ENCODE results near the gene GPATCH2.
"Not testable (repeated sequence)": the region's sequence is repeated elsewhere in the genome, so short reads cannot be mapped to it uniquely, and the experiment has no call there.

The GPATCH2 gene
- total RNA-seq, result 23.7 to 23.9 reads per million in 2 donors

DNA sequence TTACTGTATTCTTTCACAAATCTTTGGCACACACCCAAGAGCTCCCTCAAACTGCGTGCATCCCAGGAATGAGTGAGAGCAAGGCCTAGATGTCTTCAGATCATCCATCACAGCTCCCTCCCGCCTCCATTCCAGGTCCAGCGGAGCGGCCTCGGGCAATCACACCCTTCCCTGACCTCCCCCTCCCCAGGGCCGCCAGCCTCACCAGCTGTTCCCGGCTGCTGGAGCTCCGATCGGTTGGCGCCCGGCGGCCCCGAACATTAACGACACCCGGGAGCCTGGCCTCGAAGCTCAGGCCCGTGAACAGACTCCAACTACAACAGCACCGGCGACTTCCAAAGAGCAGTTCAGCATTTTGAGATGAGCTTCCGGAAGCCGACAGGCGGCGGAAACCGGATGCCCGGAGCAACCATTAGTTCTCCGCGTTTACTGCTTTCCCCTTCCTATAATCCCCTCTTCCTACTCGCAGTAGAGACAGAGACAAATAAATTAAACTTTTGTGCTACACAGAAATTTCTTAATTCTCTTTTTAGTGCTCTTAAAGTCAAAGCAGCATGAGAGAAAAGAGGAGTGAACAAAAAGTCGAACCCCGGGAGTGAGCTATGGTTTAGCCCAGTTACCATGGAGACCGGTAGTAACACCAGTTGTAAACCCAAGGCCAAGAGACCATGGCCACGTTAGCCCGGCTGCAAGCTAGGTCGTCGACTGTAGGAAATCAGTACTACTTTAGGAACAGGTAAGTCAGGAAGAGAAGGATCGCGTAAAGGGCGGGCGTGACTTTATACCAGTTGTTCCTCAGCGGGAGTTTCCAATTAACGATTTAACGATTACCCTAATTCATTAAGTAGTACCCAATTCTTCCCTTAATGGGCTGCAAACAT lies at the start of gene GPATCH2, which contains the start of gene SPATA17:
Gene GPATCH2, minus strand, starts transcription at position 380 of the 881 bp plus-strand sequence. Its CDS starts 119 bp downstream, at position 261.
Gene SPATA17, plus strand, starts transcription at position 634 of the 881 bp plus-strand sequence. Its CDS starts 35 bp downstream, at position 669.
- DNase-seq, result peak; percentile 61

DNA sequence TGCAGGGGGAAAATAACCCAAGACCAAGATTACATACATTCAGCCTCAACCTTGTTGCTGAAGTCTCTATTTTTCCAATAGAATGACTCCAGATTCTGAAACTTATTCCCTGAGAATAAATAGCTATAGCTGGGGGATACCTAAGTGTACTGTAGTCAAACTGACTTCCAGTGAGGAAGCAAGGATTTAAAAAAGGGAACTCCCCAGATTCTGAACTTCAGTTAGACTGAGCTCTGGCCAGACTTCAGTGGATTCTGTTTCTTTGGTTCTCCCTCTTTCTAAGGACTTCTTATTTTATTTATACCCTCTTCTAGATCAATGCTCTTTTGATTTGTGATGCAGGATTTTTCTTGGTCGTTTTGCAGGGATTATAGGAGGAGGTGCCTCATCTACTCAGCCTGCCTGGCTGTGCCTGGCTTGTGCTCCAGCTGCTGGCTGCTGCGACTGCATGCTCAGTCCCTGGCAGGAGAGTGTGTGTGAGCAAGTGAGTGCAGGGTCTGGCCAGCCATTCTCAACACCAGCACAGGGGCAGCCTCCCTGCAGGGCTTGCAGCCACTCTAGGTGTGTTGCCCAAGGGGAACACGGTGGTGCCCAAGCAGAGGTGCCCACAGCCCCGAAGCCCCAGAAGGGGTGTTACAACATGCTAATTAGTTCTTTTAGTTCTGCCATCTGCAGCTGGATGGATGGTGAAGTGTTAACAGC lies 43.3 kb upstream of the GPATCH2 start:
- no peak for DNase-seq

DNA sequence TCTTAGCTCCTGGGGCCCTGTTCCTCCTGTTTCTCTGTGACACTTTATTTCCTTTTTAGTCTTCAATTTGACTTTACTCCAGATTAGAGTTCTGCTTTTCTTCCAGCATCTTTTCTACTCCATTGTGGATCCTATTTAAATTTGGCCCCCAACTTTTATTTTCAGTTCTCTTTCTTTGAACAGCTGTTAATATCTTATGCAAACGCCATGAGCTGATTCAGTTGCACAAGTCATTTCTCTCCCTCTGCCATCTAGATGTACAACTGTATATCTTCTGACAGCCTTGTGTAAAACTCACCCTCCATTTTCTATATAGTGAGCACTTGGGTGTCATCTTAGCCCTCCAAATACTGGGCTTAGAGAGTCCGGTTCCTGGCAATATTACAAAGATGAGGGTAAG lies 42.5 kb upstream of the GPATCH2 start:
- DNase-seq, result no peak

GRCh38 chr1:217668351-217668940 lies 37.6 kb upstream of the GPATCH2 start:
- no peak for DNase-seq

DNA sequence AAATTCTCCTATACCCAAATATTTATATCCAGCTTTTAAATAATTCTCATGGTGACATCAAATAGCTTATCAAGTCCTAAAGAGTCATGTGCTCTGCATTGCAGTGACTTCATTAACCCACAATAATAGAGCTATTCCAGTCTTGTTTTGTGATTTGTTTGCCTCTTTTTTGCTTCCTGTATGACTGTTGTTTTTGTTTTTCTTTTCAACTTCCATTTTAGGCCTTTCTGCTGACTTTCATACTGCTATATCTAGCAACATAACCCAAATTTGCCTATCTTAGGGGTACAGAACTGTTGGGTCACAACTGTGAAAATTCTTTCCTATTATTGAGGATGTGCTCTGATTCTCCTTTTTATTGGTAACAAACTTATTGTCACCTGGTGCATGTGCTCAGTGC lies 30.5 kb upstream of the GPATCH2 start:
- DNase-seq, result no peak

DNA sequence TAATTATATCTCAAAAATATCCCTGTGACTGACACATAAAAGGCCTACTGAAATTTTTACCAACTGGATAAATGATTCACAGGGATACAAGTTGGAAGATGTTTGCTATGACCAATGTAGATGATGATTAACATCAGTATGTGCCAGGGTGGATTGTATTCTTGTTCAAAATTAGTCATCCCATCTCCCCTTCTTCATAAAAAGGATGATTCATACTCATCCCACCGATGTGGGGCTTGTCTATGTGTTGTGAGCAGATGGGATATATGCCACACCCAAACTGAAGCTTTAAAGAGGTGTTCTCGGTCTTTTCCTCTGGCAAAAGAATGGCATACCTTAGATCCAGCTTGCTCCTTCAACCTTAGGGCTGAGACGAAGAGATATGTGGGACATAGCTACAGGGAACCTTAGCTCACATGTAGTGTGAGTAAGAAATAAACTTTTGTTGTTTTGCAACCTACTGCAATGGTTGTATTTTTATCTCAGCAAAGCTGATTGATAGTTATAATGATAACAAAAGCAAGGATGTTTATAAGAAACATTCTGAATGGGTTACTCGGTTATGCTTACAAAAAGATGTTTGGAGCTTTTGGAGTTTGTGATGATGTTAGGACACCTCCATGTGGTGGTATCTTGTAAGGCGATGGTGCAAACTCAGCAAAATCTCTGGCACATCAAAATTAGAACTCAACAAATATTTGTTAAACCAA lies 29.6 kb upstream of the GPATCH2 start:
- no peak for DNase-seq

DNA sequence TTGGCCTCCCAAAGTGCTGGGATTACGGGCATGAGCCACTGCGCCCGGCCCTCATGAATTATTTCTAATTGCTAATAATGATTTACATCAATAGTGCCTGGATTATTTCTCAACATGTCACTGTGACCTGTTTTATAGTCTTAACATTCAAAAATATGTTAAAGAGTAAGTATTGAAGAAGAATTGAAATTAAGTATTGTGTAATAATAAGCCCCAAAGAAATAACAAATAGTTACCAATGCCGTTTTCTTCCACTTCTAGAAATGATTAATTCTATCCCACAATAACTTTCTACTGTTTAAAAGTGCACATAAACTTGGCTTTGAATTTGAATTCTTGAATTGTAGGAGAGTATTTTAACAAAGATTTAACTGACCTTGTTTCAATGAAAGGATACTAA lies 19.8 kb upstream of the GPATCH2 start:
- DNase-seq, result no peak

- DNase-seq, result no peak
Measured at GRCh38 chr1:217647791-217648190, 16.9 kb upstream of the GPATCH2 start.

- DNase-seq, result no peak
Measured at GRCh38 chr1:217642455-217642854, 11.6 kb upstream of the GPATCH2 start.

GRCh38 chr1:217627431-217627830 lies 3.5 kb downstream of the GPATCH2 start:
- no peak for DNase-seq

- DNase-seq, result no peak
Measured at GRCh38 chr1:217626321-217626720, 4.6 kb downstream of the GPATCH2 start.

- DNase-seq, result no peak
Measured at GRCh38 chr1:217622042-217622441, 8.8 kb downstream of the GPATCH2 start.

DNA sequence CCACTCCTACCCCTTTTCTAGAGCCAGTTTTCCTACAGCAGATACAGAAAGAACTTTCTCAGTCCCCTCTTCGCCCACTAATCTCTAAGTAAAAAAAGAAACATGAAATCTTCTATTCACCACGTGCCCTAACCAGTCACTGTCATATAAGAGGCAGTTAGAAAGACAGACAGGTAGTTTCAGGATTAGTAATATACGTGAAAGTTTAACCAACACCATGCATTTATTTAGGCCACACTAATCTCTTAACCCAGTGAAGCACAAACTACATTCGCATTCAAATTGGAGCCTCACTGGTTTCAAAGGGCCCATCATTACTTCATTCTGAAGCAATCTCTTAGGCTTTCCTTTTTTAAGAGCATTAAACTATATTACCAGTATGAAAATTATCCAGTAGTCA lies 10.1 kb downstream of the GPATCH2 start:
- no peak for DNase-seq

- DNase-seq, result no peak
Measured at GRCh38 chr1:217617126-217617525, 13.8 kb downstream of the GPATCH2 start.

DNA sequence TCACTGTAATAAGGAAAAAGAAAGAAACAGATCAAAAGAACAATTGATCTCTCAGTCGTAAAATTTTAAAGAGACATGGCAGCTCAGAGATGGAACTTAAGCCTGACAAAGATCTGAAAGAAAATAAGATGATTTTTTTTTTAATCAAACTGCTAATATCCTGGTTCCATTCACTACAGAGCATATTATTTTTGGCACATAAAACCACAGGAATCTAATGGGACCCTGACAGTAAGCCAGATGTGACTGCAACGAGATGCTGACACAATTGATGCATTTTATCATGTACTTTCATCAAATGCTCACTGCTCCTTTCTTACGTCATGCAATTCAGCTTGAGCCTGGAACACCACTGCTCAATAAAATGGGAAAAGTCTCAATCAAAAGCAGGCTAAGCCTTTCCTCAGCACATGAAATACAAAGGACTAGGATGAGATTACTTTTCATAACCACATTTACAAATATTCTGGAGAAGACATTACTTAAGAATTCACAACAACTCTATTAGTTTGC lies 16.6 kb downstream of the GPATCH2 start:
- DNase-seq, result no peak

DNA sequence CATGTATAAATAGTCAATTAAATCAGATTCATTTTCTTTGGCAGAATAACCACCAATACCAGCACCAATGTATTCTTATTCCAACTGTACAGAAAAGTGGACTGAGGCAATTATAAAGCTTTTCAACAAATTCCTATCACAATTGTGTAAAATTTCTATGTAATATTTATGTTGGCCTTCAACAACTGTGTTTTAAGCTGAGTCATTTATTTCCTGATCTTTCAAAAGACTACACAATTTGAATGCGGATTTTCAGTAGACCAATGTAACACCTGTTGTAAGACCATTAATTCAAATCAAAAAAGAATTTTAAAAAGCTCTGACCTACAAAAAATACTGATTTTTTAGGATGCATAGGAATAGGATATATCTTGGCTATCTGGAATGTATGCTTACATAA lies 25.5 kb downstream of the GPATCH2 start:
- no peak for DNase-seq

DNA sequence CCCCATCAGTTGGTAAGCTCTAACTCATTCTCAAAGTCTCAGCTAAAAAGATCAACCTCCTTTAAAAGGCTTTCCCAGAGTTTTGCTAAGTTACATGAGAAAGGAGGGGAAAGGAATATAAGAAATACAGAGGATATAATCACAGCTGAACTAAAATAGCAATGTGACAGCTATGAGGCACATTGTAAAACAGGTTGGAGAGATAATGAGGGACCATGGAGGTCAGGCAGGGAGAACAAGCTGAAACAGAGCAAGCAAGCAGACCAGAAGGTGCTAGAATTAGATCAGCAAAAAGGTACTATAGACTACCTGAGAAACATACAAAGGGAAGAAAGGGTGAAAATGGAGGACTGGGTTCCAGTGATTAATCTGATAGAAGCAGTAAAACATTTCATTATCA lies 28.5 kb downstream of the GPATCH2 start:
- DNase-seq, result no peak

DNA sequence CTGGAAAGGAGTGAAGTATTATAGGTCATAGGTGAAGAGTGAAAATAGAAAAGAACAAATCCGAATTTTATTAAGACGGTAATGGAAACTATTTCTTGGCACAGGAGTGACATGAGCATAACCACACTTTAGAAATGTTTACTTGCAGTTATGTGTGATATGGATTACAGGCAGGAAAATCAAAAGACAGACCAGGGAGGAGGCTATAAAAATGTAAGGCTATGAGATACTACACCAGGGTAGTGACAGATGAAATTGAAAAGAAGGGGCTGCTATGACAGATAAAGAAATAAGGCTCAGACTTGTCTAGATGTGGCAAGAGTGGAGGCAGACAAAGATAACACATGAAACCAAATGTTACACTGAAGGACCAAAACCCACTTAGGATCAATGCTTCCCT lies 31.7 kb downstream of the GPATCH2 start:
- no peak for DNase-seq

- no peak for DNase-seq
Measured at GRCh38 chr1:217590598-217590997, 40.3 kb downstream of the GPATCH2 start.

DNA sequence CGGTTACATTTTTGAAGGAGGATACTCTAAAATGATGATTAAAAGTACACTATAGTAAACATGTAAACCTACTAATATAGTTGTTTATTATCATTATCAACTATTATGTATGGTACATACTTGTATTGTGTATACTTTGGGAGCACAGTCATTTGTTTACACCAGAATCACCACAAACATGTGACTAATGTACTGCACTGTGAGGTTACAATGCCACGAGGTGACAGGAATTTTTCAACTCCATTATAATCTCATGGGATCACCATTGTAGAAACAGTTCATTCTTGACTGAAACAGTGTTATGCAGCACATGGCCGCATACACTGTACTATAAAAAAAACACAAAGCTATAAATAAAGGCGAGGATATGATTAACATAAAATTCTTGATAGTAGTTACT lies 44.3 kb downstream of the GPATCH2 start:
- DNase-seq, result no peak

- DNase-seq, result no peak
Measured at GRCh38 chr1:217585577-217585976, 45.3 kb downstream of the GPATCH2 start.

DNA sequence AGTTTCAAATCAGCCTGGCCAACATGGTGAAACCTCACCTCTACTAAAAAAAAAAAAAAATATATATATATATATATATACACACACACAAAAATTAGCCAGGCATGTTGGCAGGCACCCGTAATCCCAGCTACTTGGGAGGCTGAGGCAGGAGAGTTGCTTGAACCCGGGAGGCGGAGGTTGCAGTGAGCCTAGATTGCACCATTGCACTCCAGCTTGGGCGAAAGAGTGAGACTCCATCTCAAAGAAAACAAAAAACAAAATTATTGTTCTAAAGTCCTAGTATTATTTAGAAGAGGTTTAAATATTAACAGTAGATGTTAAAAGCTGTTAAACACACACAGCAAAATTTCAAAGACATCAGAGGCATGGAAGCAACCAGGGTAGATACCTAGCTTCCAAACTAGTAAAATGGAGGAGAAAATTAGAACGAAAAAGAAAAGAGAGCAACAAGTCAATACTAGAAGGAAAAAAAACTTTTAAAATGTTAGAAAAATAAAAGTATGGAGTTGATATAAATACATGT lies 46.5 kb downstream of the GPATCH2 start:
- not testable (repeated sequence) for DNase-seq
